ENCODE measurements around the gene TUBB2B. TPM values are rescaled to one million over a fixed set of nuclear protein-coding genes. Genes with fewer than 3 reads are reported as not detected.
A peak's percentile ranks its signal among the peaks of the same experiment; 100 is the strongest.

Gene TUBB2B
- polyA plus RNA-seq, 1 donor from 2014 or later: 3,172 TPM

DNA sequence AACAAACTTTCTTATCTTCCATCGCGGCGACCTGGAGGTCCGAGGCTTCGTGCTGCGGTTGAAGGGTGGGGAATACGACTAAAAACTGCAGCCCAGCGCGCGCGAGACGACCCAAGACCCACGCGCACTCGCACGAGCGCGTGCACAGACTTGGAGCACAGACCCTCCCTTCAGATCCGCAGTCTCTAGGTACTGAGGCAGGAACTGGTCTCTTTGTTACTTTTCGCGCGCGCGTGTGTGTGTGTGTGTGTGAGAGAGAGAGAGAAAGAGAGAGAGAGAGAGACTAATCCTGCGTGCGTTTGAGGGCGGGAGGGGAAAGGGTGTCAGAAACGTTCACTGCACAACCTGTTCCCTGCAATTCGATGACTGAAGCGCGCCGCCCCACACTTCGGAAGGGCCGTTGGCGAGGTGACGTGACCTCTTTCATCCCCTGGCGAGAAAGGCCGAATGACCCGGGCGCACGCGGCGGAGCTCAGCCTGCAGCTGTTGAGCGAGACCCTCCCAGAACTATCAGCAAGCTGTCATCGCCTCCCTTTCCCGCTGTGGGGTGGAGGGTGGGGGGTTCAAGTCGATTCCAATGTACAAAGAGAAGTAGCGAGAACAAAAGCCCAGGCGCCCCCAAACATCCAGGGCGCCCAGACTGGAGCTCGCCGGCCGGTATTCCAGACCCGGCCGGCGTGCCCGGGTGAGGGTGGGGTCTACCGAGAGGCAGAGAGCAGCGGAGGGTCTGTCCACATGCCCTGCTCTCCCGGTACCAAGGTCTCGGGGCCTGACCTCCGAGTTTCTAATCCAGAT is 1.5 kb upstream of the TUBB2B start:
- H2AFZ ChIP-seq (ENCODE audit: low read depth, low read length): no peak overlapping the region
- H3K4me2 ChIP-seq (ENCODE audit: low read length): peak overlapping the region; percentile 96
- H3K36me3 ChIP-seq (ENCODE audit: insufficient read depth, low read length): peaks cover 5% of the 10 kb centered on the region
- peak overlapping the region; percentile 100 for H3K27ac ChIP-seq (ENCODE audit: low read length)
- no peaks in the 10 kb centered on the region for H3K9me2 ChIP-seq (ENCODE audit: insufficient read depth, low read length)
- H3K9ac ChIP-seq (ENCODE audit: low read length): peak overlapping the region; percentile 100
- H3K79me2 ChIP-seq (replicated peaks; ENCODE audit: insufficient read depth, low read length): peaks cover 73% of the 10 kb centered on the region
- H3K4me3 ChIP-seq (ENCODE audit: low read length): peak overlapping the region; percentile 82
- peaks cover 15% of the 10 kb centered on the region for H3F3A ChIP-seq (ENCODE audit: insufficient read depth, low read length, poor library complexity, severe bottlenecking)
- no peaks in the 10 kb centered on the region for H3K9me3 ChIP-seq (ENCODE audit: low read length)
- no peaks in the 10 kb centered on the region for H3K27me3 ChIP-seq (ENCODE audit: insufficient read depth, low read depth, low read length)
- TF ChIP-seq EZH2 (IDR thresholded peaks at IDR 0.05; ENCODE audit: borderline replicate concordance, insufficient read depth, low read length, poor library complexity, severe bottlenecking) (no peak), POLR2AphosphoS5 (IDR thresholded peaks at IDR 0.05) (peak; percentile 99), RAD21 (conservative IDR thresholded peaks at IDR 0.05) (peak; percentile 42), SMC3 (conservative IDR thresholded peaks at IDR 0.05; ENCODE audit: poor library complexity) (peak; percentile 54), EP300 (conservative IDR thresholded peaks at IDR 0.05; ENCODE audit: poor library complexity, severe bottlenecking) (peak; percentile 84), TAF1 (IDR thresholded peaks at IDR 0.05; ENCODE audit: low read depth) (peak; percentile 80), REST (IDR thresholded peaks at IDR 0.05; ENCODE audit: borderline replicate concordance) (peak; percentile 95), MXI1 (conservative IDR thresholded peaks at IDR 0.05; ENCODE audit: poor library complexity, severe bottlenecking) (peak; percentile 63)
- TF ChIP-seq, protein P1, sequence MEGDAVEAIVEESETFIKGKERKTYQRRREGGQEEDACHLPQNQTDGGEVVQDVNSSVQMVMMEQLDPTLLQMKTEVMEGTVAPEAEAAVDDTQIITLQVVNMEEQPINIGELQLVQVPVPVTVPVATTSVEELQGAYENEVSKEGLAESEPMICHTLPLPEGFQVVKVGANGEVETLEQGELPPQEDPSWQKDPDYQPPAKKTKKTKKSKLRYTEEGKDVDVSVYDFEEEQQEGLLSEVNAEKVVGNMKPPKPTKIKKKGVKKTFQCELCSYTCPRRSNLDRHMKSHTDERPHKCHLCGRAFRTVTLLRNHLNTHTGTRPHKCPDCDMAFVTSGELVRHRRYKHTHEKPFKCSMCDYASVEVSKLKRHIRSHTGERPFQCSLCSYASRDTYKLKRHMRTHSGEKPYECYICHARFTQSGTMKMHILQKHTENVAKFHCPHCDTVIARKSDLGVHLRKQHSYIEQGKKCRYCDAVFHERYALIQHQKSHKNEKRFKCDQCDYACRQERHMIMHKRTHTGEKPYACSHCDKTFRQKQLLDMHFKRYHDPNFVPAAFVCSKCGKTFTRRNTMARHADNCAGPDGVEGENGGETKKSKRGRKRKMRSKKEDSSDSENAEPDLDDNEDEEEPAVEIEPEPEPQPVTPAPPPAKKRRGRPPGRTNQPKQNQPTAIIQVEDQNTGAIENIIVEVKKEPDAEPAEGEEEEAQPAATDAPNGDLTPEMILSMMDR (IDR thresholded peaks at IDR 0.05; ENCODE audit: poor library complexity, severe bottlenecking): no peak
- peaks cover 26% of the 10 kb centered on the region for H4K20me1 ChIP-seq (ENCODE audit: insufficient read depth)

DNA sequence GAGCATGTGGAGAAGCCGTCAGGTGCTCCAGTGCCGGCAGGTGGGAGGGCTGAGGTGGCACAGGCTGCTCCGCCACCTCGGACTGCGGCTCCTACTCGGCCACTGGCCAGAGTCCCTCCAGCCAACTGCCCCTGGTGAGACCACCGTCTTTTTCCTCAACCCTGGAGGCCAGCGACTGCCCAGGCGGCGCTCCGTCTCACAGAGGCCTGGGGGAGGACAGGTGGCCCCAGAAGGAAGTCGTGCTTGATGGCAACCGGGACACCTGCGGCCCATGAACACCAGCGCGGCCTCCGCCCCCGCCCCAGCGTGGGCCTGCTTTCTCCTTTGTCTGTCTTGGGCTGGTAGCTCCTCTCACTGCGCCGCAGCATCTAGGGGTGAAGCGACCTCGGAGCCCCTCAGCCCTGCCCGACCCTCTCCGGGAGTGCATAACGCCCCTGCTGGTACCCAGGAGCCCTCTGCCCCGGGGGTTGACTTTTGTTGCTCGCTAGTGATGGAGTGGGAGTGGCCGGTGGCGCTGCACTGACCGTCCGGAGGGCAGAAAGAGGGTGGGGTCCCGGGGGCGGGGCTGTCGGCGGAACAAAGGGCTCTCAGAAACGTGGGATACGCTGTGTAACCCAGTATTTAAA is 706 bp upstream of the TUBB2B start:
- Histone ChIP-seq H3K9me3 (ENCODE audit: low read length) (no peaks in the 10 kb centered on the region), H2AFZ (ENCODE audit: low read depth, low read length) (no peak overlapping the region), H3K79me2 (replicated peaks; ENCODE audit: insufficient read depth, low read length) (peaks cover 73% of the 10 kb centered on the region), H3K9me2 (ENCODE audit: insufficient read depth, low read length) (no peaks in the 10 kb centered on the region), H3K36me3 (ENCODE audit: insufficient read depth, low read length) (peaks cover 13% of the 10 kb centered on the region), H3K9ac (ENCODE audit: low read length) (peak overlapping the region; percentile 100), H4K20me1 (ENCODE audit: insufficient read depth) (peaks cover 34% of the 10 kb centered on the region), H3K27ac (ENCODE audit: low read length) (peak overlapping the region; percentile 100), H3K4me2 (ENCODE audit: low read length) (peak overlapping the region; percentile 21), H3F3A (ENCODE audit: insufficient read depth, low read length, poor library complexity, severe bottlenecking) (peaks cover 18% of the 10 kb centered on the region), H3K4me3 (ENCODE audit: low read length) (peak overlapping the region; percentile 82), H3K27me3 (ENCODE audit: insufficient read depth, low read depth, low read length) (no peaks in the 10 kb centered on the region)
- TF ChIP-seq TAF1 (IDR thresholded peaks at IDR 0.05; ENCODE audit: low read depth) (peak; percentile 40), SMC3 (conservative IDR thresholded peaks at IDR 0.05; ENCODE audit: poor library complexity) (peak; percentile 34), POLR2AphosphoS5 (IDR thresholded peaks at IDR 0.05) (peak; percentile 61), MXI1 (conservative IDR thresholded peaks at IDR 0.05; ENCODE audit: poor library complexity, severe bottlenecking) (peak; percentile 40), RAD21 (conservative IDR thresholded peaks at IDR 0.05) (no peak), REST (IDR thresholded peaks at IDR 0.05; ENCODE audit: borderline replicate concordance) (peak; percentile 86), EP300 (conservative IDR thresholded peaks at IDR 0.05; ENCODE audit: poor library complexity, severe bottlenecking) (peak; percentile 13), EZH2 (IDR thresholded peaks at IDR 0.05; ENCODE audit: borderline replicate concordance, insufficient read depth, low read length, poor library complexity, severe bottlenecking) (no peak)
- TF ChIP-seq, protein P1 (IDR thresholded peaks at IDR 0.05; ENCODE audit: poor library complexity, severe bottlenecking): no peak
